ENCODE data around the gene PLCG2. TPM values are rescaled to one million over a fixed set of nuclear protein-coding genes. Genes with fewer than 3 reads are reported as not detected.
"Not testable (repeated sequence)": the region's sequence is repeated elsewhere in the genome, so short reads cannot be mapped to it uniquely, and the experiment has no call there.

Gene PLCG2
- total RNA-seq, 1 donor from 2014 or later: 9.1 TPM

GRCh38 chr16:81975637-81976036 is 196.5 kb downstream of the PLCG2 start:
- DNase-seq (ENCODE audit: low spot score, unreplicated experiment): no peak
- Mint-ChIP-seq H3K36me3 (ENCODE audit: insufficient read depth) (peaks cover 12% of the 10 kb centered on the region), H3K27ac (no peak overlapping the region), H3K4me1 (ENCODE audit: low read depth) (no peaks in the 10 kb centered on the region), H3K9me3 (ENCODE audit: low read depth) (peaks cover 35% of the 10 kb centered on the region), H3K27me3 (no peaks in the 10 kb centered on the region), H3K4me3 (ENCODE audit: low read depth) (no peak overlapping the region)
- TF ChIP-seq, protein P1, sequence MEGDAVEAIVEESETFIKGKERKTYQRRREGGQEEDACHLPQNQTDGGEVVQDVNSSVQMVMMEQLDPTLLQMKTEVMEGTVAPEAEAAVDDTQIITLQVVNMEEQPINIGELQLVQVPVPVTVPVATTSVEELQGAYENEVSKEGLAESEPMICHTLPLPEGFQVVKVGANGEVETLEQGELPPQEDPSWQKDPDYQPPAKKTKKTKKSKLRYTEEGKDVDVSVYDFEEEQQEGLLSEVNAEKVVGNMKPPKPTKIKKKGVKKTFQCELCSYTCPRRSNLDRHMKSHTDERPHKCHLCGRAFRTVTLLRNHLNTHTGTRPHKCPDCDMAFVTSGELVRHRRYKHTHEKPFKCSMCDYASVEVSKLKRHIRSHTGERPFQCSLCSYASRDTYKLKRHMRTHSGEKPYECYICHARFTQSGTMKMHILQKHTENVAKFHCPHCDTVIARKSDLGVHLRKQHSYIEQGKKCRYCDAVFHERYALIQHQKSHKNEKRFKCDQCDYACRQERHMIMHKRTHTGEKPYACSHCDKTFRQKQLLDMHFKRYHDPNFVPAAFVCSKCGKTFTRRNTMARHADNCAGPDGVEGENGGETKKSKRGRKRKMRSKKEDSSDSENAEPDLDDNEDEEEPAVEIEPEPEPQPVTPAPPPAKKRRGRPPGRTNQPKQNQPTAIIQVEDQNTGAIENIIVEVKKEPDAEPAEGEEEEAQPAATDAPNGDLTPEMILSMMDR (IDR thresholded peaks at IDR 0.05; ENCODE audit: unreplicated experiment): no peak

GRCh38 chr16:81977335-81977942 is 198.3 kb downstream of the PLCG2 start:
- peaks cover 12% of the 10 kb centered on the region for H3K36me3 Mint-ChIP-seq (ENCODE audit: insufficient read depth)
- not testable (repeated sequence) for H3K27me3 Mint-ChIP-seq; H3K27ac Mint-ChIP-seq; DNase-seq (ENCODE audit: low spot score, unreplicated experiment); H3K4me1 Mint-ChIP-seq (ENCODE audit: low read depth); H3K4me3 Mint-ChIP-seq (ENCODE audit: low read depth)
- peaks cover 23% of the 10 kb centered on the region for H3K9me3 Mint-ChIP-seq (ENCODE audit: low read depth)

DNA sequence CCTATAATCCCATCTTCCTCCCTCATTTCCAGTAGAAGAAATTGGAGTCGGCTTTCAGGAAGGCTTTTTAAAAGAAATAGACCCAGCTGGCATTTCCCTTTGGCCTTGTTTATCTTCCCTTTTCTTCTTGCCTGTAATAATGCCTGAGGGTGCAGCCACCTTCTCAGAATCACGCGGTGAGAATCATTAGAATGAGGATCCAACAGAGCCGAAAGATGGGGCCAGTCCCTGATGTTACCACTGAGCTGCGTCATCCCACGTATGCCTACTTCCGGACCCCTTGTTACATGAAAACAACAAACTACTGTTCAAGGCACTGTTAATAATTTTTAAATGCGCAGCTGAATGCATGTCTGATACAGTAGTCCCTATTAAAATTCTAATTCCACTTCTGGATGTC is 208.0 kb downstream of the PLCG2 start:
- TF ChIP-seq, protein P1 (IDR thresholded peaks at IDR 0.05; ENCODE audit: unreplicated experiment): no peak
- H3K36me3 Mint-ChIP-seq (ENCODE audit: insufficient read depth): no peaks in the 10 kb centered on the region
- H3K4me1 Mint-ChIP-seq (ENCODE audit: low read depth): peaks cover 11% of the 10 kb centered on the region
- no peak for DNase-seq (ENCODE audit: low spot score, unreplicated experiment)
- no peak overlapping the region for H3K4me3 Mint-ChIP-seq (ENCODE audit: low read depth)
- no peaks in the 10 kb centered on the region for H3K9me3 Mint-ChIP-seq (ENCODE audit: low read depth)
- no peak overlapping the region for H3K27ac Mint-ChIP-seq
- H3K27me3 Mint-ChIP-seq: no peaks in the 10 kb centered on the region

DNA sequence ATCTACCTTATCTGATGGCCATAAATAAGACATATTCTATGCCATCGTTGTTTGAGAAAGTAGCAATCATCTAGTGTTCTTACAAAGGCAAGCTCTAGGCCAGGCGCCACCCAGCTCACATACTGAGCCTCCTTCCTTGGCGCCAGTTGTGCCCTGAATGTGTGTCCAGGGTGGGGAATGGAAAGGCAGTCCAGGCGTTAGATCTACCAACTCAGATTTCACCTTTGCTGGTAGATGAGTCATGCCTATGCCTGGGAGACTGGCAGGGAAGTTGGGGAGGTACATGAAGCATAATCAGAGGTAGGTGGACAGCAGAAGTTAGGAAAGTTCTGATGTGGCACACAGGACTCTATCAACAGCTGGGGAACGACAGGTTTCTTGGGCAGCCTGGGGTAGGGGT is 208.6 kb downstream of the PLCG2 start:
- DNase-seq (ENCODE audit: low spot score, unreplicated experiment): no peak
- H3K4me1 Mint-ChIP-seq (ENCODE audit: low read depth): peaks cover 13% of the 10 kb centered on the region
- no peaks in the 10 kb centered on the region for H3K27me3 Mint-ChIP-seq
- H3K4me3 Mint-ChIP-seq (ENCODE audit: low read depth): no peak overlapping the region
- H3K27ac Mint-ChIP-seq: no peak overlapping the region
- no peaks in the 10 kb centered on the region for H3K9me3 Mint-ChIP-seq (ENCODE audit: low read depth)
- TF ChIP-seq, protein P1 (IDR thresholded peaks at IDR 0.05; ENCODE audit: unreplicated experiment): no peak
- no peaks in the 10 kb centered on the region for H3K36me3 Mint-ChIP-seq (ENCODE audit: insufficient read depth)

DNA sequence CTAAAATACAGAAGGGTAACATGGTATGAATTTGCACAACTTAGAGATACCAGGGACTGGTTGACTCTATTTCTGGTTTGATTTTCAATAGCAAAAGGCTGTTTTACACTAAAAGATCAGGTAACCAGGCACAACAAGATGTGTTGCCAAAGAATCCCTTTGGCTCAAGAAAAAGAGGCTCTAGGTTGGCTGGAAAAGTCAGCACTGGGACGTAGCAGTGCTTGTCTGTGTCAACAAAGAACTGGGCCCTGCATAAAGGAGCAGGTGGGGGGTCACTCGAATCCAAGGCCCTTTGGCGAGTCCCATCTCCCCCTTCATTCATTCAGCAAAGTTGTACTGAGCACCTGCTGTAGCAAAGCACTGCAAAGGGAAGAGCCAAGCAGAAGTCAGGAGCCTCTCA is 213.8 kb downstream of the PLCG2 start:
- H3K4me1 Mint-ChIP-seq (ENCODE audit: low read depth): peaks cover 23% of the 10 kb centered on the region

DNA sequence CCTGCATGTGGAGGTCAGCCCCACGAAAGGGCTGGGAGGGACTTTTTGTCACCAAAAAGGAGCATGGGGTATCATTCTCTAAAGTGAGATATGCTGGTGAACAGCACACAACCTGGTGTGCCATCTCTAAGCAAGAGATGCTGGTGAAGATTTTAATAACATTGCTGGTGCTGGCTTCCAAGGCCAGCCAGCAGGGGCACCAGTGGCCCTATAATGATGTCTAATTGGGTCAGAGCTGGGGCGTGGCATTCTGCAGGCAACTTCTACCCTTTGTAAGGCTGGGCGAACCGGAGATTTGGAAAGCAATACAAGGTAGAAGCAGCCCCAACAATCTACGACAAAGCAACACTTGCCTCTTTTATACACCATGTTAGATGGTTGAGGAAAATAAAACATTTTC is 215.4 kb downstream of the PLCG2 start:
- Mint-ChIP-seq H3K27me3 (no peaks in the 10 kb centered on the region), H3K9me3 (ENCODE audit: low read depth) (peaks cover 3% of the 10 kb centered on the region), H3K36me3 (ENCODE audit: insufficient read depth) (no peaks in the 10 kb centered on the region), H3K4me3 (ENCODE audit: low read depth) (no peak overlapping the region), H3K4me1 (ENCODE audit: low read depth) (peaks cover 23% of the 10 kb centered on the region), H3K27ac (no peak overlapping the region)
- DNase-seq (ENCODE audit: low spot score, unreplicated experiment): no peak
- TF ChIP-seq, protein P1 (IDR thresholded peaks at IDR 0.05; ENCODE audit: unreplicated experiment): no peak

More for the DNA sequence above, 213.8 kb downstream of the PLCG2 start:
- H3K4me3 Mint-ChIP-seq (ENCODE audit: low read depth): no peak overlapping the region
- H3K27me3 Mint-ChIP-seq: no peaks in the 10 kb centered on the region
- TF ChIP-seq, protein P1 (IDR thresholded peaks at IDR 0.05; ENCODE audit: unreplicated experiment): no peak
- H3K9me3 Mint-ChIP-seq (ENCODE audit: low read depth): no peaks in the 10 kb centered on the region
- no peak overlapping the region for H3K27ac Mint-ChIP-seq
- no peaks in the 10 kb centered on the region for H3K36me3 Mint-ChIP-seq (ENCODE audit: insufficient read depth)
- no peak for DNase-seq (ENCODE audit: low spot score, unreplicated experiment)

Measured in progenitor cell of endocrine pancreas (in vitro differentiated cells).